HPDE6-E6E7 (cell line): ENCODE data around the gene MED1.
"Not testable (repeated sequence)": the region's sequence is repeated elsewhere in the genome, so short reads cannot be mapped to it uniquely, and the experiment has no call there.

ENCODE experiments used
- DNase-seq: peaks from one replicate; pipeline ENCODE4 v3.0.0; 2011; ENCODE audit warnings: missing footprints; ENCODE audit errors: extremely low spot score

The MED1 gene

DNA sequence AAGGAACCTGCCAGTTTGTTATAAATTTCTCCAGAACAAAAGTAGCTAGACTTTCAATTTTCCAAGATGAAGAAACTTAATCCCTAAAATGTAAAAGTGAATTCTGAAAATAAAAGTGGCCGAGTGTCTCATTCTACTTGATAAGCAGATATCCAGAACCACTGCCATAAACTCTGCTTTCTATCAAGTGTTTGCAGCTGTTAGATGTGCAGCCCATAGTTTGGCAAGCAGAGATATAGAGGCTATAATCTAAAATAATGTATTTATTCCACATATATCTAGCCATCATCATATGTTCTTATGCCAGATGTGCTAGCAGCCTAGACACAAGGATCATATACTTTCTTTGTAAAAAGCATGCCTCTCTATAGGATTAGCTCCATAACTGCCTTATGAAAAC, 34.9 kb downstream of the MED1 start:
- no peak for DNase-seq

DNA sequence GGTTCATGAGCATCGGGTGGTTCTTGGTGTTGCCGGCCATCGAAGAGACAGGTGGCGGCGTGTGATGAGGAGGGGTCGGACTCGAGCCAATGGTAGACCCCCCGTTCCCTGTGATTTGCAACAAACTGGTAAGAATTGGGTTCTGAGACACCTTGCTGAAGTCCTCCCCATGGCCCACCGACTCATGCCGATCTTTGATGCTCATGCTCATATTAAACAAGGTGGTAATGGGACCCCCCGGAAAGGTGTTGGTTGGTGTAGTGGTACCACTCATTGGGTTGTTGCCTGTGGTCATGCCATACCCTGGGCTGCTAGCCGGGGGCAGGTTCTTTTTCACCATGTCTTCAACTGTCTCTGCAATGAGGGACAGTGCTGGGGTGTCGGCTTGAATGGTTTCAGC, 40.8 kb downstream of the MED1 start:
- no peak for DNase-seq

DNA sequence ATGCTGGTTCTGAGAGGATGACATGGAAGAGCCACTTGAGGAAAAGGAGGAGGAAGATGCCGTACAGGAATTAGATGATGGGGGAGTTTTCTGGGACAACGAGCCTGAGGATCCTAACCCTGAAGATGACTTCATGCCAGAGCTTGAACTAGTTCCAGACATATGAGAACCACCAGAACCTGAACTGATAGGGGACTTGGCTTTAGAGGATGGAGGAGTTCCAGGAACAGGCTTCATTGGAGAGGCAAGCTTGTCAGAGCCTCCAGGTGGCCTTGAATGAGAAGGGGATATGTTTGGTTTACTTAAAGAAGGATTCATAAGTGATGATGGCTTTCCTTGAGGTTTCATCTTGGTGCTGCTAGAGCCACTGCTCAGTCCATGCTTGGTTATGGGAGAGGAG, 42.7 kb downstream of the MED1 start:
- DNase-seq = no peak

DNA sequence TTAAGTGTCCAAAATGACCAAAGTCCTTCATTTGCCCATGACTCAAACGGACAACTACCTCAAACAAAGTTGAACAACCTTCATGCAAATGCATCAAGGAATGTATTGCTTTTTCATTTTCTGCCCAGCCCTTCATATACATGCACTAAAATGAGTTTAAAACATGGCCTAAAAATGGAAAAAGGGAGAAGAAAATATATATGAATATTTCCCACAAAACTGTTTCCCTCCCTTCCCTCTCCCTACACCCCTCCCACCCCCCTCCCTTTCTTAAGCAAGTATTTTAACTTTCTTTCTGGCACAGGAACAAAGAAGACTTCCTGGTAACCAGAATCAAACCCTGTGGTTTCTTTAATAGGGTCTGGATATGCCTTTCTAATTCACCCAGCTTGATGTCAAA, 44.1 kb downstream of the MED1 start:
- DNase-seq = no peak

DNA sequence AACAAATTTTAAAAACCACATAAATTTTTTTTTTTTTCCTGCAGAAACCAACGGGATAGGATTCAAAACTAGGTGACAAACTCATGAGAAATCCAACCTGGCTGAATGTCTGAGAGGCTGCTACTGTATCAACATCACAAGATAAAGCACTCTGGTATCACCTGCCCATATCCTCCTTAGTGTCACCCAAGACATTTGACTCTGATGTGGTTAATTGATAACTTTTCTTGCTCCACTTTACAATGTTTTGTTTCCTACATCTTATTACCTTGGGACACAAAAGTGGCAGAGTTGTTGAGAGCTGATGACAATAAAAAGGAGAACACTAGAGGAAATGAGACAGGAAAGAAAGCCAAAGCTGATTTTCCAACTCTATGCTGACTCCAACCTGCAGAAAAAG, 45.6 kb downstream of the MED1 start:
- no peak for DNase-seq

DNA sequence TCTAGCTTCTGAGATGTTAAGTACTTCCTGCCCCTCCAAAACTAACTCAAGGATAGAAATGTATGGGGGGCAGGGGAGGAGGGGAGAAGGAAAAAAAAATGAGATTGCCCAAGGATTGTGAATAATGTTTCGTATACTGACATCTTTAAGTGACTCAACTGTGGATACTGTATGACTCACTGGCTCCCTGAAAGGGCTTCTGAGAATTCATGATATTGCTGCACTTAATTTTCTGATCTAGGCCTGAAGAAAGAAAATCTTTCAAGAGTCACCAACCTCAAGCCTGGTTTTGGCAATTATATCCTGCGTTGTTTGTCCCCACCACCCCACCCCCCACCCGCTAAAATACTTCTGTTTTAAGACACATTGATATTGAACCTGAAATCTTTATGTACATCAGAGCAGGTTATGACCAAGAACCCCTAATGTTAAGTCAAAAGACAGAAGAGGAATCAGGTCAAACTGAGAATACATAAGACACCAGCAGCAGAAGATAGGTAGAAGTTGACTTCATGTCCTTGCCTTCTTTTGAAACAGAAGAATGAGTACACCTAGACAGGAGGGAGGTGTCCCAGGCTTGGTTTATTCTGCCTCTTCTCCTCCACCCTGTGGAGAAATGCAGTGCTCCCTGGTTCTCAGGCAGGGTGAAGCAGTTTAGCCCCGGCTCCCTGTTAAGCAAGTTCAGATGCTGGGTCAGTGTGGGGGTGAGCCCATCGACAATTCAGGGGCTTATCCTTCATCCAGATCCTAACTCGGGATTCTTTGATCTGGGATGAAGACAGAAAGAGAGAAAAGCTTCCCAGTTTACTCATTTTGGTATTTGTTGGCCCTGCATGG, 46.3 kb downstream of the MED1 start:
- peak; percentile 74 for DNase-seq

DNA sequence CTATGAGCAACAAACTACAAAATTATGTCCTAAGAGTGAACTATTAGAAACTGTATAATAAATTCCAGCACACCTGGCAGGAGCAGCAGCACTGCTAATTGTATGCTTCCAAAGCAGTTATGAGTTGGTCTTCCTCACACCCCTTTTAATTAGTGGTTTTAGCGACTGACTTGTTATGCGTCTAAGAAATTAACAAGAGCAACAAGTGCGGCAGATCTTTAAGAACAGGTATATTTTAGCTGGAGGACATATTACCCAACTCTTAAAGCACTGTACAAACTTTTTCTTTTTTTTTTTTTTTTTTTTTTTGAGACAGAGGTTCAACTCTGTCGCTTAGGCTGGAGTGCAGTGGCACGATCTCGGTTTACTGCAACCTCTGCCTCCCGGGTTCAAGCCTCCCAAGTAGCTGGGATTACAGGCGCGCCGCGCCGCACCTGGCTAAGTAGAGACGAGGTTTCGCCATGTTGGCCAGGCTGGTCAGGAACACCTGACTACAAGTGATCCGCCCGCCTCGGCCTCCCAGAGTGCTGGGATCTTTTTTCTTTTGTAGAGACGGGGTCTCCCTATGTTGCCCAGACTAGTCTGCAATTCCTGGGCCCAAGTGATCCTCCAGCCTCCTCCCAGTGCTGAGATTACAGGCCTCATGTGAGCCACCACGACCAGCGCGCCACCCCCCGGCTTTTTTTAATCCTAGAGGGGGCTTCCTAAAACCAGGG, 48.0 kb downstream of the MED1 start:
- DNase-seq = no peak

DNA sequence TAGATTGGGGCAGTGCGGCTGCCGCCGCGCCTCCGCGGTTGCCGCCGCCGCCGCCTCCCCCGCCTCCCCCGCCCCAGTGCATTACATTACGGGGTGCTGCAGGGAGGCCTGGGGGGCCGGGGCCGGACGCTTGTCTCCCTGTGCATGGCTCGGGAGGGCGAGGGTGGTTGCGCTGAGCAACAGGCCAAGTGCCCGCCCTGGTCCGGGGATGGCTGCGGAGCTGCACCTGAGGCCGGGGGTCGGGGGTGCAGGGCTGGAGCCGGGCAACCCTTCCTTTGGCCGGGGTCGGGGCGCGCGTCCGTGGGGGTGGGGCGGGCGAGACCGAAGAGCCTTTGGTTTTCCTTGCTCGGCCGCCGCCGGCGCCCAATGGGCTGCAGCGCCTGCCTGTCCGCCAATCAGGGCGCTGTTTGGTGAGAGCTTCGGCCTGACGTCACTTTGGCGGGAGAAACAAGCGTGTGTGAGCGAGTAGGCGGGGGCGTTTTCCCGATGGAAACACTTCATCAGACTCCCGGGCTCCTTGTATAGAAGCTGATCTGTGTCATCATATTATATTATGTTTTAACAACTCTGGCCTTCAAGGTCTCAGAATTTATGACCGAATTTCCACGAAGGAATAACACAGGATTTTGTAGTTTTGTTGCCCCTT, 48.7 kb downstream of the MED1 start:
- DNase-seq = peak; percentile 91

DNA sequence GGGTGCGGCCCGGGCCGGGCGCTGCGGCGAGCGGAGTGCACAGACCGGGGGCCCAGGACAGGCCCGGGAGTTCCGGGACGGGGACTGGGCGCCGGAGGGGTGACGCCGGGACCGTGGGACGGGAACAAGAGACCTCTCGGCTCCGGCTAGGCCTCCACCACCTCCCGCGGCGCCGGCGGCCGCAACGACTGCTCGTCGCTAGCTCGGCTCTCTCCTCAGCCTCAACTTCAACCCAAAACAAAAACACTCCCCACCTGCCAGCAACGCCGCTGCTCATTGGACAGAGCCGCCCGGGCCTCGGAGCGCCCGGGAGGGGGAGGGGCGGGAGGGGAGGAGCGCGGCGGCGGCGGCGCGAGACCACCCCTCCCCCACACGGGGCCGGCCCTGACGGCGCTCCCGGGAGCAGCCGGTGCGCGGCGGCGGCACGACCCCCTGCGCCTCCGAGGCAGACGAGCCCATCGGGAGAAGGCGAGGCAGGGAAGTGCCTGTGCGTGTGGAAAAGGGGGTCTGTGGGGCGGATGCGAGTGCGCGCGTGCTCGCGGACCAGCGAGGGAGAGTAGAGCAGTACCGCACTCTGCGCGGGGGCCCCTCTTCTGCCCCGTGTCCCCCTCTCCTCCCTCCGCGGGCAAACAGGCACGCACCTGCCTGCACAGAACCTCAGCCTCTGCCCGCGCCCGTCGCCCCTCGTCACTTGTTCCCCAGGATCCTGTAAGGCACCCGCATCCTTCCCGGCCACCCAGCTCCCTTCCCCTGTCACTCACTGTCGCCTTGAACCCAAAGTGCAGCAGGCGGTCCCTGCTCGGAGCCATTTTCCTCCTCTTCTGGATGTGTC, 49.4 kb downstream of the MED1 start, which contains the start of gene FBXL20:
Gene FBXL20 (minus strand): TSS at position 215 of the 832 bp plus-strand sequence. CDS start 224 bp downstream, outside the sequence.
- DNase-seq = peak; percentile 93

DNA sequence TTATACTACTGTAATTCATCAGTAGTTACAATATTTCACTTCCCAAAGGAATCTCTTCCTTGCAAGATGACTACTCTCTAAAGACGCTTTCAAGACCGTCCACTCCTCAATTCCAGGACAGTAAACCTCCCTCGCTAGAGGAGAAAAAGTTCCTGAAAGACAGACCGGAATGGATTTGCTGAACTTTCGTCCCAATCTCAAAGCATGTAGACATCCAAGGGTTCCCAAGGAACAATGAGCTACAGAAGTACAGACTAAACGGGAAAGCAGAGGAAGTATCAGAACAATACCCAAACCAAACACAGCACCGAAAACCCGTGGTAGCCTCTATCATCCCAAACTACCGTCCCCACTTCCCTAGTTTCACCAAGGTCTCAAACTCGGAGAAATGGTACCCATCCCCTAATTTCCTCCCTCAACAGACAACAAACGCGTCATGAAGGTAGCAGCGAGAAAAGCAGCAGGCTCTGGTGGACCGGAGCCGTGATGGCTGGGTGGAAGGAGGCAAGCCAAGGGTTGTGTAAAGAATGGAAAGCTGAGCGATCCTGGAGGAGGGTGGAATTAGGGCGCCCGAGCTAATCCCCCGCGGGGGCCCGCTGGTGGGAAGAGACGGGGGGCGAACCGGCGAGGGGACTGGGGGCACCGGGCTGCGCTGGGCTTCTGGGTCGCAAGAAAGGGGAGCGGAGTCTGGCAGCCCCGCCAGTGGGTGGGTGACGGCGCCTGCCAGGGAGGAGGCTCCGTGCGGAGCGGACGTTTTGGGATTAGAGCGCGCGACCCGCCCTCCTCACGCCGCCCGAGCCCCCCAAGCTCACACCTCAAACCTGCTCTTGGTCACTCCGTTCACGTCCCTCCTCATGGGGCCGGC, 50.3 kb downstream of the MED1 start:
- no peak for DNase-seq

DNA sequence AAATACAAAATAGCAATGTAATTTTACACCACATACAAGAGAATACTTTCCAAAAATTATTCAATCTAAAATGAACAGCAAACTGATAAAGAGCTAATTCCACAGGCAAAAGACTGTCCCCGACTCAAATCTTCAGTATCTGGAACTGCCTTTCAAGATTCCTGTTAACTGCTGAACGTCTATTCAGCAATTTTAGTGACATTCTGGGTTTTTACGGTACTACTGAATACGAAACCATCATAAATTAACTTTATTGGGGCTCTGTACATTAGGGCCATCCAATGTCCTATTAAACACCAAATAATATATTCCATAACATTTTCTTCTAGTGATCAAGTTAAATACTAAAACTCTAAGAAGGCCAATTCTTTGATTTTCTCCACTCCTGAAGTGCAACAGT, 51.3 kb downstream of the MED1 start:
- DNase-seq = no peak

DNA sequence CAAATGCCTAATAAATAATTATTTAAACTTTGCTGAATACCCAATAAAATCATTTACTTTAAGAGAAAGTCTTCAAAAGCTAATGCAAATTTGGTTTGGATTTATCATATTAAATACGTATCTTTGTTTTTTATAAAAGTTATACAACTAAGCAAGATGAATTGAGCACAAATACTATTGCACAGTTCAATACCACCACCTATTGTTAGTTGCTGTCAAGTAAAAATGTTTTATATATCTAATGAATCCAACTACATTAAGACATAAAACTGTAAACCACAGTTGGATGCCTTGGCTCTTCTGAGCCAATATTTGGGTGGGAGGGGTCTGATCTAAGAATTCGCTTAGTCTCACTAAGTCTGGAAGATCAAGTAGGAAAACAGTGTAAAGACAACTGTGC, 57.3 kb downstream of the MED1 start:
- no peak for DNase-seq

DNA sequence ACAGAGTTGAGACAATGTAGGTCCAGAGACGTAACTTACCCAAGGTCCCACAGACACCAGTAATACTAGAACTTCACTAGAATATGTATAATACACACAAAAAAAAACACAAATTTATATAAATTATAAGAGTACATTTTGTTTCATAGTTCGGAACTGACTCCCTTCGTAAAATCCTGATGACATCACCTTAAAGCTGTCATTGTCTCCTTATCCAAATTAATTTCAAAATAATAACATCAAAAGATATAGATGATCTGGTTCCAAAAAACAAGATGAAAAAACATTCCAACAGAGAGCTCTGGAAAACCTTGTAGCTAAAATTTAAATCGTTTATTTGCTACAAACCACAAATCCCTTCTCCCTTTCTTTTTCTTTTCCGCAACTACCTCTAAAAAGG, 59.6 kb downstream of the MED1 start:
- no peak for DNase-seq

DNA sequence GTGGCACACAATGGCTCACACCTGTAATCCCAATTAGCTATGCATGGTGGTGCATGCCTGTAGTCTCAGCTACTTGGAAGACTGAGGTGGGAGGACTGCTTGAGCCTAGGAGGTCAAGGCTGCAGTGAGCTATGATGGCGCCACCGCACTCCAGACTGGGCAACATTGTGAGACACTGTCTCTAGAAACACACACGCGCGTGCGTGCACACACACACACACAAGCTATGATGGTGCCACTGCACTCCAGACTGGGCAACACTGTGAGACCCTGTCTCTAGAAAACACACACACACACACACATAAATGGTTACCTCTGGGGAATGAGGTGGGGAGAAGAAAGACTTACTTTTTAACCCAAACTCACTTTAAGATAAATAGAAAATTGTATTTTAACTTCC, 66.0 kb downstream of the MED1 start:
- no peak for DNase-seq

DNA sequence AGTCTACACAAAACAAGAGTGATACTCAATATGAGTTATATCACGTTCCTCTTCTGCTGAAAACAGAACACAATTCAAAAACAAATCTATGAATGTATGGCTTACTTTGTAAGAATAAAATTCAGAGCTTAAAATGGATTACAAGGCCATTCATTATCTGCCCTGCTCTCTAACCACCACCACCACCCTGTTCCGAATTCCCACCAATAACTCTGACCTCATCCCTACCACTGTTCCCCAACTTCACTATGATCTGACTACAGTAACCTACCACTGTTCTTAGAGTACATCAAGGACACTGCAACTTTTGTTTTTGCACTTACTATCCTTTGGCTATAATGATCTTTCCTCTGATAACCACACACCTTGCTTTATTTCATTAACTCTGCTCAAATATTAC, 70.9 kb downstream of the MED1 start:
- no peak for DNase-seq

DNA sequence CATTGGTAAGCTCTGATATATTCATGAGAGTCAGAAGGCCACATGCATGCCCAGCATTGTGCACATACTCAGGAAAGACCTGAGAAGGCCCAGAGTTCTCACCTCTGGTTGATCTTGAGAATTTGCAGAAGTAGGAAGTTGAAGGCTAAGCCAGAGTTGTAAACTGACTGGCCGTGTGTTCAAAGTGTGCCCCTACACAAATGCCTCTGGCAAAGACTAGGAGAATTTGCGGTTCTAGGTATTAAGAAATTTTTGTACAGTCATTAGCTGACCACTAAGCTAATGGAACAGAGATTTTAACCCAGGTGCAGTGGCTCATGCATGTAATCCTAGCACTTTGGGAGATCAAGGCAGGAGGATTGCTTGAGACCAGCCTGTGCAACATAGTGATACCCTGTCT, 74.6 kb downstream of the MED1 start:
- DNase-seq = no peak

DNA sequence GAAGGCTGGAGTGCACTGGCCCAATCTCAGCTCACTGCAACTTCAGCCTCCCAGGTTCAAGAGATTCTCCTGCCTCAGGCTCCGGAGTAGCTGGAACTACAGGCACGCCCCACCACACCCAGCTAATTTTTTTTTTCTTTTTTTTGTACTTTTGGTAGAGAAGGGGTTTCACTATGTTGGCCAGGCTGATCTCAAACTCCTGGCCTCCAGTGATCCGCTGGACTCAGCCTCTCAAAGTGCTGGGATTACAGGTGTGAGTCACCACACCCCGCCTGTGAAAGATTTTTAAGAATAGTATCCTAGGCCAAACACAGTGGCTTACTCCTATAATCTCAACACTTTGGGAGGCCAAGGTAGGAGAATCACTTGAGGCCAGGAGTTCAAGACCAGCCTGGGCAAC, 83.3 kb downstream of the MED1 start:
- DNase-seq = not testable (repeated sequence)

DNA sequence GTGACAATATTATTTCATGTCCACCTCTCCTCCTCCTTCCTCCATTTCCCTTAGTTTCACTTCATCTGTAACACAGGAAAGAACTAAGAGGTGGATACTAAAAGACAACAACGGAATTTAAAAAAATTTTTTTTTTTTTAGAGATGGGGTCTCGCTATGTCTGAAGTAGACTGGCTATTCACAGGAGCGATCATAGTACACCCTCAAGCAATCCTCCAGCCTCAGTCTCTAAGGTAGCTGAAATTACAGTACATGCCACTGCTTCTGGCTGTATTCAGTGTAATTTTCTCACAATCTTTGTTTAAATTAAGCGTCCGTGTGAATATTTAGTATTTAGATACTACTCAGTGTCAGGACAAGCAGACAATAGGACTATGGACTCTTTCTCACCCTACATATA, 85.2 kb downstream of the MED1 start:
- no peak for DNase-seq

DNA sequence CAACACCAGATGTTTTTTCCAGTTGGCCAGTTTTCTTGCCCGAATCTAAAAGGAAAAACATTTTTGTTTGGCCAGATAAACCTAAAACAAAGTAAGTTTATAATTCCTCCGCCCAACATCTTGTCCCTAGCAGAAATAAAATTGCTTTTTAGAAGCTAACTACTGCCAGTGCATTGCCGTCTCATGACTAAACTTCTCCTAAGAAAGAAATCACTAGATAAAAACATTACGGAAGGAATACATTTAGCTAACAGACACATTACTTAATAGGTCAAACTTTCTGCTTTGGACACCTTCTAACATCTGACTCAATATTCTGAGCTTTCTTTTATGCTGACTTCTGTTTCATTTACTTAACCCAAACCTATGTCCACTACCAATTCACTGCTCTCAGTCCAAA, 85.8 kb downstream of the MED1 start:
- no peak for DNase-seq

DNA sequence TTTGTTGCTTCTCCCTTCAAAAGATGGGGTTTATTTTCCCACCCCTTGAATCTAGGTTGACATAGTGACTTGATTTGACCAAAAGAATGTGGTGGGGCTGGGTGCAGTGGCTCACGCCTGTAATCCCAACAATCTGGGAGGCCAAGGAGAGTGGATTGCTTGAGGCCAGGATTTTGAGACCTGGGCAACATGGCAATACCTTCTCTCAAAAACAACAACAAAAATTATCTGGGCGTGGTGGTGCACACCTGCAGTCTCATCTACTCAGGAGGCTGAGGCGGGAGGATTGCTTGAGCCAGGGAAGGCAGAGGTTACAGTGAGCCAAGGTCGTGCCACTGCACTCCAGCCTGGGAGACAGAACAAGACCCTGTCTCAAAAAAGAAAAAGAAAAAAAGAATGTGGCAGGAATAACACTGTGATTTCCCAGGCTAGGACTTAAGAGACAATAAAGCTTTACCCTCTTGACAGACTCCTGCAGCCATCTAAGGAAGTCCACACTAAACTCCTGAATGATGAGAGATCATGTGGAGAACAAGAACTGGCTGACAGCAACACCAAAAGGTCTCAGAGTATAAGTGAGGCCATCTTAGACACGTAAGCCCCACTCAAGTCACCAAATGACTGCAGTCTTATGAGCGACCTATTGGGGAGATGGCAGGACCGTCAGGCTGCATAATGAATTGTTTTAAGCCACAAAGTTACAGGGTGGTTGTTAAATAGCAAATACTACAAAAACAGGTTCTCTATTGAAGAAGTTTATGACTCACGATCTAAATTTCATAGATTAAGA, 86.6 kb downstream of the MED1 start:
- no peak for DNase-seq
